ENCODE measurements around the gene GJD3.

GJD3 gene

GRCh38 chr17:40313668-40314583, 50.6 kb downstream of the GJD3 start:
- H4K20me1 ChIP-seq (ENCODE audit: insufficient read depth, low read length, poor library complexity, severe bottlenecking), result peaks cover 4% of the 10 kb centered on the region
- no peaks in the 10 kb centered on the region for H3K36me3 ChIP-seq (ENCODE audit: insufficient read depth, low read length)
- H2AFZ ChIP-seq (ENCODE audit: low read length), result no peak overlapping the region
- no peak for TF ChIP-seq EZH2phosphoT487 (IDR thresholded peaks at IDR 0.05; ENCODE audit: borderline replicate concordance)
- no peak for TF ChIP-seq CTCF (conservative IDR thresholded peaks at IDR 0.05; ENCODE audit: low read length)
- H3K4me3 ChIP-seq (ENCODE audit: low read length, poor library complexity, severe bottlenecking), result peak overlapping the region; percentile 29
- peak overlapping the region; percentile 76 for H3K9ac ChIP-seq (ENCODE audit: low read depth, low read length, poor library complexity, severe bottlenecking)
- peaks cover 88% of the 10 kb centered on the region for H3K4me1 ChIP-seq (ENCODE audit: insufficient read depth, low read length, poor library complexity, severe bottlenecking)
- H3K9me3 ChIP-seq (ENCODE audit: insufficient read depth, low read depth, low read length), result no peaks in the 10 kb centered on the region
- H3K79me2 ChIP-seq (ENCODE audit: insufficient read depth, low read length), result peaks cover 18% of the 10 kb centered on the region
- H3K9me2 ChIP-seq (replicated peaks; ENCODE audit: low read depth, low read length), result no peaks in the 10 kb centered on the region
- peaks cover 5% of the 10 kb centered on the region; the same call in 1 of the 2 replicates for H3F3A ChIP-seq (ENCODE audit: low read depth)
- peak overlapping the region; percentile 57 for H3K4me2 ChIP-seq (ENCODE audit: low read depth, low read length, poor library complexity, severe bottlenecking)
- no peaks in the 10 kb centered on the region for H3K27me3 ChIP-seq (ENCODE audit: insufficient read depth, low read length, poor library complexity, severe bottlenecking)
